Measurements from ENCODE around the gene ZNF350.
"Not testable (repeated sequence)": the region's sequence is repeated elsewhere in the genome, so short reads cannot be mapped to it uniquely, and the experiment has no call there.

The ZNF350 gene

GRCh38 chr19:51986309-51987291 is at the start of gene ZNF350:
ZNF350 (minus strand) TSS chr19:51986840; CDS start chr19:51974360, 12,480 bp downstream.
- DNase-seq (ENCODE audit: low read depth in 4 of 4, low spot score in 1 of 4): peak; percentile 69 to 74 (median 71)

GRCh38 chr19:52034051-52034728 is 47.5 kb upstream of the ZNF350 start:
- no peak for DNase-seq (ENCODE audit: low read depth in 4 of 4, low spot score in 1 of 4)

GRCh38 chr19:52028780-52029123 is 42.1 kb upstream of the ZNF350 start:
- DNase-seq (ENCODE audit: low read depth in 4 of 4, low spot score in 1 of 4): no peak

GRCh38 chr19:52028027-52028779 is 41.6 kb upstream of the ZNF350 start, which contains the start of gene ZNF614:
ZNF614 (minus strand) TSS chr19:52028379; CDS start chr19:52025745, 2,634 bp downstream.
- peak; percentile 65 to 77 (median 72) for DNase-seq (ENCODE audit: low read depth in 4 of 4, low spot score in 1 of 4)

GRCh38 chr19:52026255-52026990 is 39.8 kb upstream of the ZNF350 start:
- not testable (repeated sequence) for DNase-seq (ENCODE audit: low read depth in 4 of 4, low spot score in 1 of 4)

- not testable (repeated sequence) for DNase-seq (ENCODE audit: low read depth in 4 of 4, low spot score in 1 of 4)
Observed at GRCh38 chr19:52024478-52024877, 37.8 kb upstream of the ZNF350 start.

GRCh38 chr19:52022193-52022592 is 35.6 kb upstream of the ZNF350 start:
- DNase-seq (ENCODE audit: low read depth in 4 of 4, low spot score in 1 of 4): no peak

GRCh38 chr19:52020506-52020905 is 33.9 kb upstream of the ZNF350 start:
- DNase-seq (ENCODE audit: low read depth in 4 of 4, low spot score in 1 of 4): no peak

- no peak for DNase-seq (ENCODE audit: low read depth in 4 of 4, low spot score in 1 of 4)
Observed at GRCh38 chr19:52010674-52011073, 24.0 kb upstream of the ZNF350 start.

- peak; percentile 71 to 82 (median 74) for DNase-seq (ENCODE audit: low read depth in 4 of 4, low spot score in 1 of 4)
Observed at GRCh38 chr19:52007806-52008557, 21.3 kb upstream of the ZNF350 start, which contains the start of gene ZNF615. ZNF615 (minus strand) TSS chr19:52008211; CDS start chr19:52003711, 4,500 bp downstream.

GRCh38 chr19:52007451-52007805 is 20.8 kb upstream of the ZNF350 start:
- no peak for DNase-seq (ENCODE audit: low read depth in 4 of 4, low spot score in 1 of 4)

- no peak for DNase-seq (ENCODE audit: low read depth in 4 of 4, low spot score in 1 of 4)
Observed at GRCh38 chr19:51994048-51994644, 7.5 kb upstream of the ZNF350 start.

GRCh38 chr19:51993422-51993821 is 6.8 kb upstream of the ZNF350 start:
- no peak for DNase-seq (ENCODE audit: low read depth in 4 of 4, low spot score in 1 of 4)

- DNase-seq (ENCODE audit: low read depth in 4 of 4, low spot score in 1 of 4): no peak
Observed at GRCh38 chr19:51983361-51983760, 3.3 kb downstream of the ZNF350 start.

- DNase-seq (ENCODE audit: low read depth in 4 of 4, low spot score in 1 of 4): not testable (repeated sequence)
Observed at GRCh38 chr19:51980926-51981325, 5.7 kb downstream of the ZNF350 start.

- no peak for DNase-seq (ENCODE audit: low read depth in 4 of 4, low spot score in 1 of 4)
Observed at GRCh38 chr19:51980116-51980736, 6.4 kb downstream of the ZNF350 start.

- no peak for DNase-seq (ENCODE audit: low read depth in 4 of 4, low spot score in 1 of 4)
Observed at GRCh38 chr19:51978882-51979281, 7.8 kb downstream of the ZNF350 start.

- DNase-seq (ENCODE audit: low read depth in 4 of 4, low spot score in 1 of 4): no peak
Observed at GRCh38 chr19:51977346-51977745, 9.3 kb downstream of the ZNF350 start.

GRCh38 chr19:51976852-51977251 is 9.8 kb downstream of the ZNF350 start:
- DNase-seq (ENCODE audit: low read depth in 4 of 4, low spot score in 1 of 4): no peak
